GM21515 (cell line): ENCODE measurements around the gene POP4.
"Not testable (repeated sequence)": the region's sequence is repeated elsewhere in the genome, so short reads cannot be mapped to it uniquely, and the experiment has no call there.

ENCODE experiments used
- ATAC-seq: cut with Tn5 transposase; IDR thresholded peaks from one replicate; pipeline ENCODE4 v1.9.1; 2021; ENCODE audit not compliant: unreplicated experiment

Gene POP4

GRCh38 chr19:29610574-29611271 lies 4.6 kb downstream of the POP4 start:
- ATAC-seq: peak; percentile 52

GRCh38 chr19:29612121-29612520 lies 6.0 kb downstream of the POP4 start:
- ATAC-seq: no peak

DNA sequence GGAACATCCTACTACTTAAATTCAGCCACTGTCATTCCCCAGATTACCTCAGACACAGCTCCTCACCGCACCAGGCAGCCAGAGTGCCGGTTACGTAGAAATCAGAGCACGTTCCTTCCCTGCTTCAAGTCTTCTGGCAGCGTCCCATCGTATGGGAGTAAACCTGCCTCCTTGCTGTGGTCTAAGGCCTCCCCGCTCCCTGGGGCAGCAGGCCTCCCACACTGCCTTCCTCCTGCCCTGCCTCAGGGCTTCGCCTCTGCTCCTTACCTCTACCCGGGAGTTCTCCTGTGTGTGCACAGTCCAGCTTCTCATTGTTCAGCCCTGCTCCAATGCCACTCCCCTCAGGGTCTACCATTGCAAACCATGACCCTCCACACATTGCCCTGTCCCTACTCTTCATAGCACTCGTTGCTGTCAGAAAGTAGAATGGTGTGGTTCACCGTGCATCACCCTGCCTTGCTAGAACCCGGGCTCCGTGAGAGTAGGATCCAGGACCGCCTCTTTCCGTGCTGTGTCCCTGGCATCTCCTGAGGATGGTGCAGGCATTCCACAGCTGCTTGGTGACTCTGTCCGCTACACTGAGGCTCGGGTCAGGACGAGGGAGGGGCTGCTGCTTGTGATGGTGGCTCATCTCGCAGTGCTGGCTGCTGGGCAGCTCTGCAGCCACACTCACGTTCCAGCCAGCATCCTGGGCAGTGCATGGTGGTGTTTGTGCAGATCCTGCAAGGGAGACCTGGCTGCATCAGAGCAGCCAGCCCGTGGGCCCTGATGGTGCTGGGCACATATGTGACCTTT lies 6.9 kb downstream of the POP4 start:
- no peak for ATAC-seq

DNA sequence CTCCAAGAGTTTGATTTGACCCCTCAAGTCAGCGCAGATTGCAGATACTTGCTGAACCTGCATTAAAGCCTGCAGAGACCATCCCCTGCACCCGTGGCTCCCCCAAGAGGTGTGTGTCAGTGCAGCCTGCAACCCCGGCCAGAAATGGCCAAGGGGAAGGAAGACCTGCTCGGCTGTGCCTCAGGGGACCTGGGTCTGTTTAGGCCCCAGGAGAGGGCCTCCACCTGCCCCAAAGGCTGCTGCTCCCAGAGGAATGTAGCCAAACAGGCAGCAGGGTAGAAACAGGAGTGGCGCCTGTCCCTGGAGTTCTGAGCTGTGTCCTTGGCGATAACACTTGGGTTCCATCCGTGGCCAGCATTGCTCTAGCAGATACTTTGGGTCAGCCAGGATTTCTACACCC lies 8.0 kb downstream of the POP4 start:
- ATAC-seq: no peak

- ATAC-seq: no peak
Measured at GRCh38 chr19:29614780-29615179, 8.7 kb downstream of the POP4 start.

GRCh38 chr19:29615891-29616425 lies 9.9 kb downstream of the POP4 start:
- no peak for ATAC-seq

DNA sequence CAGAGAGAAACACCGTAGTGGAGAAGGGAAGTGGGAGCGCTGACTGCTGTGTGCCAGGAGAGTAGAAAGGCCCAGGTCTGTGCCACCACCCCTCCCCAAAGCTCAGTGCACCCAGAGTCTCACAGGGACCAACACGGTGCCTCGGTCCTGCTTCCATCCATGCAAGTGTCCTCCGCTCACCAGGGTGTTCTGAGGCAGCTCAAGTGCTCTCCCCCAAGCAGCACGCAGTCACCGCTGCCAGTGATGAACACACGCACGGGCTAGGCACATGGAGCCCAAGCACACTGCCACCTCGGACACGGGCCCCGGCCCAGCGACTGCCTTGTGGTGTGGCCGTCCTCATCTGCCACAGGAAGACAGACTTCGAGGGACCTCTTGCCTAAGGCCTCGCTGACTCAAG lies 10.5 kb downstream of the POP4 start:
- no peak for ATAC-seq

GRCh38 chr19:29617366-29618266 lies 11.5 kb downstream of the POP4 start:
- ATAC-seq: no peak

DNA sequence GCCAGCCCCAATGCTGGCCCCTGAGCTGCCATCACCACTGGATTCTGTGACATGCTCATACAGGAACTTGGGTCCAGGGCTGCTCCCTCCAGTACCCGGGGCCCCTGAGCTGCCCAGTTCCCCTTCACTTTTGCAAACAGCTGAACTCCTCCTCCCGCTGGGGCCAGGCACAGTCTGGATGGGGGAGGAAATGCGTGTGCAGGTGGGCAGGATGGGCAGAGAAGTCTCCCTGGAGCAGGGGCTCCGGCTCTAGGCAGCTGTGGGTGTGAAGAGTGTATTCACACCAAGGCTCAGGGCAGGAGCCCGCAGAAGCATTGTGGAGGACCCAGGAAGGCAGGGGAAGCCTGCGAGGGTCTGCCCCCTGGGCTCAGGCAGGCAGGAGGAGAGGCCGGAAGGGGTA lies 12.4 kb downstream of the POP4 start:
- no peak for ATAC-seq

DNA sequence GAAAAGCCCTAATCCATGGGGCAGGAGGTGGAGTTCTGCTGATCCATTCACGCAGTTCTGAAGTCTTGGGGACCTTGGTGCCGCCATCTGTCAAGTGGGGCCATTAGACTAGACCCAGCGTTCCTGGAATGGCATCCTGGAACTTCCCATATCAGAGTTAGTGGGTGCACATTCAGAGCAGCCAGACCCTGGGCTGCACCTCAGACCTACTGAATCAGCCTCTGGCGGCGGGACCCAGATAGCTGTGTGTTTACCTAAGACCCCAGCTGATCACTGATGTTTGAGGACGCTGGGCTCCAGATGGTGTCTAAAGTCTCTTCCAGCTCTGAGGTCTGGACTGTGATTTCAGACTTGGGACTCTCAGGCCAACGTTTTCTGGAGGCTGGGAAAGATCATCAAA lies 12.8 kb downstream of the POP4 start:
- no peak for ATAC-seq

DNA sequence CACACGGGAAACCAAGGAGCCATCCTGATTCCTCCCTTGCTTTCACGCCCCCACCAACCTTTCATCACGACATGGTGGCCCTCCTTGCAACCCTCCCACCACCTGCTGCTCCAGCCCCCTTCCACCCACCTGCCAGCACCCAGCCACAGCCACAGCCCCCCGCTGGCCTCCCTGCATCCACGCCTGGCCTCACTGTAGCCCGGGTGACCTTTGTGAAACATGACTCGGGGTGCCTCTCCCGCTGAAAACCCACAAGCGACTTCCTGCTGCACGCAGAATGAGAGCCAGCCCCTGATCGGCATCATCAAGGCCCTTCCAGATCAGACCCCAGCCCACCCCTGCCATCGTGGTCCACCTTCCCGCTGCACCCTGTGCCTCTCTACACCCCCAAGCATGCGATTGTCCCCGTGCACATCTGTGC lies 14.9 kb downstream of the POP4 start:
- no peak for ATAC-seq

DNA sequence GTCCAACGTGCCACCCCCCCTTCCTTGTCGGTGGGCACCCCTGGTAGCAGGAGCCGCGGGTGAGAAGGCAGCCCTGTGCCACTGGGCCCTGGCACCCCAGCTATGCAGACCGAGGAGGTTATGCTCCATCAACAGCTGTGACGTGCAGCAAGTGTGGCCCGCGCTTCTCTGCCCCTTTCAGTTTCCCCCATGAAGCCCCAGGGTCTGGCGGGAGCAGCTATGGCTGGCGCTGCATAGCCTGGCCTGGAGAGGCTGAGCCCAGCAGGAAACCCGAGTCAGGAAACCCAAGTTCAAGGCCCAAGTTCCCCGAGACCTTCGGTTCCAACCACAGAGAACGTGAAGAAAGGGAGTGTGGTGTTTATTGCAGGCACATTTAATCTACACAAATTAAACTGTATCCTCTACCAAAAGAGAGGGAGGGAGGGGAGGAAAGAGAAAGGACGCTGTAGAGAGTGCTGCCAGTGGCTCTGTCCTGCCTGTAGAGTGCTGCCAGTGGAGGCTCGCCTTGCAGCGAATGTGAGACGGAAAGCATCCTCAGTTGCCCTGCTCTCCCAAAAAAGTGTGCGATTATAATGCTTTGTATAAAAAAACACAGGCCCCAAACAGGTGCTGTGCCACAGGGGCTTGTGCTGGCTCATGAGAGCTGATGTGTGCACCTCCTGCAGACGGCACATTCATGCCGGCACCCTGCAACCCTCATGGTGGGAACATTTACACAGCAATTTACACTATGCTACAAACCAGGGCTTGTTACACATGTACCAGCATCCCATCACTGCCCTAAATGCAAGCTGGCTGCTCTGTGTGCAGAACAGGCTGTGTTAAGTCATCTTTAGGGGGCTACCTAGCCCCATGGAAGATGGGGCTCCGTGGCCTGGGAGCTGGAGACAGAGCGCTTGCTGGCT lies 16.3 kb downstream of the POP4 start:
- ATAC-seq: no peak

GRCh38 chr19:29623726-29624488 lies 17.8 kb downstream of the POP4 start:
- ATAC-seq: peak; percentile 58

DNA sequence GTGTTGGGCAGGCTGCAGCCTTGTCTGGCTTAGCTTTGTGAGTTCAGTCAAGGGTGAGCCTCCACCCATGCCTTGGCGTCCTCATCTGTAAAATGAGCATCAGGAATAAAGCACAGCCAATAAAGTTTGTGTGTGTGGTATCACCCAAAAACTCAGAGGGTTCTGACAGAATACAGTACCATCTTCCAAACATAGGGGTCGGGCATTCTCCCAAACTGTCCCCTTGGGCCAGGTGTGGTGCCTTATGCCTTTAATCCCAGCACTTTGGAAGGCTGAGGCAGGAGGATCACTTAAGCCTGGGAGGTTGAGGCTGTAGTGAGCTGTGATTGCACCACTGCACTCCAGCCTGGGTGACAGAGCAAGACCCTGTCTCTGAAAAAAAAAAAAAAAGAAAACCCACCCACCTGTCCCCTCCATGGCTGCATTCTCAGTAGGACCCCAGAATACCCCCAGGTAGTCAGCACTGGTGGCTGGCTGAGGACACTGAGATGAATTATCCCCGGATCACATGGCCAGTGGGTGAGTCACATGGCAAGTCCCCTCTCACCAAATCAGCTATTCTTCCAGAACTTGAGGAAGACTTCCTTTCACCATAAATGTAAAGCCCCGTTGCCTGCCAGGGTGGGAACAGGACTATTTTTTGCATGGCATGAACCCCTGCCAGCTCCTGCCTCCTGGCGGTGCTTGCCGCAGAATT lies 18.6 kb downstream of the POP4 start:
- ATAC-seq: no peak

- ATAC-seq: no peak
Measured at GRCh38 chr19:29625186-29625651, 19.1 kb downstream of the POP4 start.

- no peak for ATAC-seq
Measured at GRCh38 chr19:29626386-29626785, 20.3 kb downstream of the POP4 start.

GRCh38 chr19:29626832-29627231 lies 20.7 kb downstream of the POP4 start:
- not testable (repeated sequence) for ATAC-seq

GRCh38 chr19:29628661-29629385 lies 22.7 kb downstream of the POP4 start:
- ATAC-seq: no peak
